Muscle of leg (tissue), 11 donors: ENCODE data around the gene POU2AF3. TPM values are rescaled to one million over a fixed set of nuclear protein-coding genes. Genes with fewer than 3 reads are reported as not detected.
A peak's percentile ranks its signal among the peaks of the same experiment; 100 is the strongest.

Source experiments
- DNase-seq: peaks from one replicate; pipeline ENCODE4 v3.0.0; 2013
- H3K27ac ChIP-seq: one replicate; pipeline ENCODE4 v1.5.1; 2013; ENCODE audit warnings: mild to moderate bottlenecking, low read length, control low read depth
- H3K27me3 ChIP-seq: one replicate; pipeline ENCODE4 v1.6.1; 2013; ENCODE audit warnings: low read length; ENCODE audit not compliant: control insufficient read depth, insufficient read depth
- H3K36me3 ChIP-seq: one replicate; pipeline ENCODE4 v1.6.1; 2013; ENCODE audit warnings: low read length; ENCODE audit not compliant: control insufficient read depth, insufficient read depth
- H3K4me1 ChIP-seq: one replicate; pipeline ENCODE4 v1.6.1; 2013; ENCODE audit warnings: low read length; ENCODE audit not compliant: control insufficient read depth, insufficient read depth
- H3K4me3 ChIP-seq: one replicate; pipeline ENCODE4 v1.5.1; 2013; ENCODE audit warnings: low read length, control low read depth
- H3K9me3 ChIP-seq: replicated peaks from 2 replicates; pipeline ENCODE4 v1.6.1; 2013; ENCODE audit warnings: low read depth, low read length; ENCODE audit not compliant: control insufficient read depth
- WGBS: methylation state at CpG from one replicate; pipeline ENCODE4 v1.1.5; 2013; ENCODE audit warnings: missing lambda C conversion rate; ENCODE audit not compliant: insufficient coverage; 5-methylcytosine and 5-hydroxymethylcytosine counted together
- polyA plus RNA-seq, 8 donors: library from polyadenylated mRNA; unstranded; fragments of 120-200 nt; gene quantifications; one replicate each; pipeline versions ENCODE4 v1.2.1 to v1.2.3, GENCODE V29; 2013; ENCODE audit warnings: inconsistent platforms in 1 of 8, low replicate concordance in 1 of 8; ENCODE audit not compliant: insufficient read length in 8 of 8, insufficient read depth in 1 of 8
- total RNA-seq: library from RNA; stranded (reverse); fragments of 120-200 nt; gene quantifications from one replicate; pipeline ENCODE4 v1.2.4, GENCODE V29; 2013

Gene POU2AF3
- total and polyA plus RNA-seq, 9 donors: 2.7 to 6.2 (median 4.6) TPM

DNA sequence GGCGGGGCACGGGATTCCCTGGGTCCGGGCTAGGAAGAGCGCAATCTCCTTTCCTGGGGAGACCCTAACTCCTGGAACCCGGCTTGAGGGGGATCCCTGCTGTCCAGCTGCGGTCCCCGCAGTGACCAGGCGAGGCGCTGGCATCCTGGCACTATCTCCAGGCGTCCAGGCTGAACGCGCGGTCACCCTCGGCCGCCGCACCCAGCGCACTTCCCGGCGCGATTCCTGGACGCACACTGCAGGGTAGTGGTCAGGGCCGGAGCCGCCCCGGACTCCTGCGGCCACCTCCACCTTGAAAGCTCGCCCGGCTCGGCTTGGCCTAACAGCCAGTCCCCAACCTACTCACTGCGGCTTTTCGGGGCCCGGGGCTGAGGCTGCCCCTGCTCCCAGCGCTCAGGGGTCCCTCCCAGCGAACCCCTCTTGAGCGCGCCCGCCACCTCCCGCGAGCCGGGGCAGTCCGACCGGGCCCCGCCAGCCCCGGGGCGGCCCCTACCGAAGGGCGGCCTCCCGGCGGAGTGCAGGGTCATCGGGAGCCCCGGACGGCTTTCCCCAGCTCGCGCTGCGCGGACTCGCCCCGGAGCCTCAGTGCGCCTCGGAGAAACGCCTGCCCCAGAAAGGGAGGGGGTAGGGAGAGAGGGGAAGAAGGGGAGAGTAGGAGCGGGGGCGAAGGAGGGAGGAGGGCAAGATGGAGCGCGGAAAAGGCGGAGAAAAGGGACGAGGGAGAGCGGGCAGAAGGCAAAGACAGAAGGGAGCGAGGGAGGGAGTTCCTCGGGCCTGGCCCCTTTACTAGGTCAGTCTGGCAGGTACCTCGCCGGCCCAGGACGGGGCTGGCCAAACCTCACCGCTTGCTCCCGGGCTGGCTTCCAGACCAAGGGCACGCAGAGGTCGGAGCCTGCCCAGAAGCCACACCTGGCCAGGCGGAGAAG, 1.0 kb downstream of the POU2AF3 start:
- H3K36me3 ChIP-seq: no peaks in the 10 kb centered on the region
- no peaks in the 10 kb centered on the region for H3K9me3 ChIP-seq
- WGBS: 2% methylated on average over 74 of the region's 77 CpGs
- H3K4me3 ChIP-seq: peak overlapping the region; percentile 72
- peaks cover 20% of the 10 kb centered on the region for H3K27me3 ChIP-seq
- peak overlapping the region; percentile 75 for H3K27ac ChIP-seq
- peaks cover 40% of the 10 kb centered on the region for H3K4me1 ChIP-seq
- peak; percentile 69 for DNase-seq

DNA sequence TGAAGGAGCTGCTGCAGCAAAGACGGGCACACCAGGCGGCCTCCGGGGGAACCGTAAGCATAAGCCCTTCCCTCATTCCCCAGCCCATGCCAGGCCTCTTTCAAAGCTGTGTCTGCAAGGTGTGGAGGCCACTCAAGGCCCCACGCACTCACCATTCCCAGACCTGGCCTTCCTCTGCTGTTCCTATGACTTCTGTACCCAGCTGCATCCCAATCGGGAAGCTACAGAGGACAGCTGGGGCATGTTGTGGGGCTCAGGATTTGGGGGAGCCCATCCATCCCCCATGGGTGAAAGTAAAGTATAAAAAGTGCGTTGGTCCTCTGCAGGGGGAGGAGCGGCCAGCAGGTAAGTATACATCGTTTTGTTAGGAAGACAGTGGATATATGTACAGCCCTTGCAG, 2.2 kb downstream of the POU2AF3 start:
- H3K27ac ChIP-seq: no peak overlapping the region
- DNase-seq: no peak
- WGBS: 100% methylated on average over 4 of the region's 9 CpGs
- H3K4me3 ChIP-seq: no peak overlapping the region
- no peaks in the 10 kb centered on the region for H3K36me3 ChIP-seq
- H3K27me3 ChIP-seq: peaks cover 20% of the 10 kb centered on the region
- H3K4me1 ChIP-seq: peaks cover 40% of the 10 kb centered on the region
- H3K9me3 ChIP-seq: no peaks in the 10 kb centered on the region

GRCh38 chr11:111301004-111301841, 2.9 kb downstream of the POU2AF3 start:
- no peaks in the 10 kb centered on the region for H3K9me3 ChIP-seq
- peaks cover 20% of the 10 kb centered on the region for H3K27me3 ChIP-seq
- H3K4me3 ChIP-seq: no peak overlapping the region
- H3K27ac ChIP-seq: no peak overlapping the region
- DNase-seq: peak; percentile 63
- H3K36me3 ChIP-seq: no peaks in the 10 kb centered on the region
- peaks cover 40% of the 10 kb centered on the region for H3K4me1 ChIP-seq
- no CpG with 5 or more reads among the region's 5 CpGs for WGBS

DNA sequence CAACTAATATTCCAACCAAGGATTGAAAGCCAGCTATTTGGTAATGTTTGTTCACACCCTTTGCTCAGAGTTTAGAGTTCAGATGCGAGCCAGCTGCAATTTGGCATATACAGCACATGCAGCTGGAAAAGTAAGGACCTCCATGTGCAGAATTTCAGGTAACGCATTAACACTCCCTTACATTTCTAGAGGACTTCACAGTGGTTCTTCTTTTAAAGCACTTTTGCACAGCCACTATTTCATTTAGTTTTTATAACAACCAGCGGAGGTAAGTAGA, 3.4 kb downstream of the POU2AF3 start:
- H3K9me3 ChIP-seq: no peaks in the 10 kb centered on the region
- H3K36me3 ChIP-seq: no peaks in the 10 kb centered on the region
- no peak for DNase-seq
- 42% methylated on average over 2 of the region's 3 CpGs for WGBS
- no peak overlapping the region for H3K27ac ChIP-seq
- peaks cover 20% of the 10 kb centered on the region for H3K27me3 ChIP-seq
- no peak overlapping the region for H3K4me3 ChIP-seq
- peaks cover 40% of the 10 kb centered on the region for H3K4me1 ChIP-seq

DNA sequence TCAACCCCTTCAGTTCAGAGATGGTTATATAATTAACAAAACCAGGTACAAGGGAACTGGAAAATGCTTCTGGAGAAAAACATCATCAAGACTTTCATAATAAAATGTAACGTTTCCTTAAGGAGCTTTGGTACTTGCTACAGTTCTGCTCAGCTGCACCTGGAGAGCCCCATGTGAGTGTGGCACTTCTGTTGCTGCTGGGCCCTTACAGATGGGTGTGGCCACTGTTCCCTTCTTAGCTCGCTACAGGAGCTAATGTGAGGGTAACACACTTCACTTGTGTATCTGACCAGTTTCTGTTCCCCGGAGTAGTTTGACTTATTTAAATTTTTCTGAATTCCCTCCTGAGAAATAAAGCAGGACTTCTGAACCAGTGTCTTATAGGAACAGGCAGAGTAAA, 4.0 kb downstream of the POU2AF3 start:
- Histone ChIP-seq H3K4me3 (no peak overlapping the region), H3K36me3 (no peaks in the 10 kb centered on the region), H3K27ac (no peak overlapping the region), H3K4me1 (peaks cover 40% of the 10 kb centered on the region), H3K27me3 (peaks cover 20% of the 10 kb centered on the region), H3K9me3 (no peaks in the 10 kb centered on the region)
- no peak for DNase-seq
- WGBS: no CpG with 5 or more reads among the region's 3 CpGs

DNA sequence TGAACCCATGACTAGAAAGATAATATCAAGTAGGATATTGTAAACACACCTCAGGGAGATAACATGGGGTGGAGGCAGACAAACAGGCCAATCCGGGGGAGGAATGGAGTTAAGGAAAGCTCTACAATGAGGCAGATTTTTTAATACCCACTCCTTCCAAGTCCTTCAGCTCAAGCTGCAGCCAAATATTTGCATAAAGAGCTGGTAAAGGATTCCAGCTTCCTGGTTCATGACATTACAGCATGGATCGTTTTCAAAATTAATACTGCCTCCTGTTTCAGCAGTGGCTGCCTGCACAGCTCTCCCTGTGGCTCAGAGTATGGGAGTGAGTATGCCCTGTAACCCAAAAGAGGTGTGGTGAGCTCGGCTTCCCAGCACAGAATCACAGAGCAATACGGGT, 5.1 kb downstream of the POU2AF3 start:
- no peak overlapping the region for H3K4me3 ChIP-seq
- no CpG with 5 or more reads among the region's 4 CpGs for WGBS
- H3K27me3 ChIP-seq: peaks cover 15% of the 10 kb centered on the region
- no peaks in the 10 kb centered on the region for H3K36me3 ChIP-seq
- peaks cover 41% of the 10 kb centered on the region for H3K4me1 ChIP-seq
- H3K9me3 ChIP-seq: no peaks in the 10 kb centered on the region
- peak; percentile 87 for DNase-seq
- H3K27ac ChIP-seq: peak overlapping the region; percentile 6

DNA sequence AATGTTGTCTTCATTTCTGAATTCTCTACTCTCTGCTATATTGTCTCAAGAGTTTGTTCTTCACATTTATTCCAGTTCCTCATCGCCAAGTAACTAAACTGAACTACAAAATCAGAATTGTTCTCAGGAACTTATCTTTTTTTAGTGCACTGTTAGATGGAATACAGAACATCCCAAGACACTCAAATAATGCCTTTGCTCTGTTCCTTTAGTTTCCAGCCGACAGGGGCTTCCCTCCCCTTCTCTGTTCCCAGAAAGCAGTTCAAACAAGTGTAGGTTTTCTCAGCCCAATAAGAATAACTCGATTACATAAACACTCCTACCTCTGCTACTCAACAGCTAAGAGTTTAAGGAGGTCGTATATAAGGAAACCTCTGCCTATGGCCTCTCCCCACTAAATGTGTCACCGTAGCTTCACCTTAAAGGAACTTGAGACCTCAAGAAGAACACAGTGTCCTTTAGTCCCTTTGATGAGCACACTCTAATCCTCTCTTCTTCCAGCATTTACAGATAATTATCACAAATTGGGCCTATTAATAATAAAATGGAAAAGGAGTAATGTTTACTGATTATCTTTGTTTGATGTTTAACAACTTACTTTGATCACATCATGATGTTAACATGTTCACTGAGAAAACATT, 6.9 kb downstream of the POU2AF3 start:
- peak; percentile 63 for DNase-seq
- H3K36me3 ChIP-seq: no peaks in the 10 kb centered on the region
- no peak overlapping the region for H3K27ac ChIP-seq
- peaks cover 33% of the 10 kb centered on the region for H3K4me1 ChIP-seq
- no peaks in the 10 kb centered on the region for H3K9me3 ChIP-seq
- no peak overlapping the region for H3K4me3 ChIP-seq
- H3K27me3 ChIP-seq: peaks cover 3% of the 10 kb centered on the region
- WGBS: 17% methylated on average over 1 of the region's 5 CpGs

- Histone ChIP-seq H3K27ac (no peak overlapping the region), H3K36me3 (no peaks in the 10 kb centered on the region), H3K4me1 (peaks cover 27% of the 10 kb centered on the region), H3K9me3 (no peaks in the 10 kb centered on the region), H3K27me3 (no peaks in the 10 kb centered on the region), H3K4me3 (no peak overlapping the region)
- no CpG with 5 or more reads among the region's 4 CpGs for WGBS
- DNase-seq: no peak
These were observed 7.5 kb downstream of the POU2AF3 start for GRCh38 chr11:111305876-111306275.

DNA sequence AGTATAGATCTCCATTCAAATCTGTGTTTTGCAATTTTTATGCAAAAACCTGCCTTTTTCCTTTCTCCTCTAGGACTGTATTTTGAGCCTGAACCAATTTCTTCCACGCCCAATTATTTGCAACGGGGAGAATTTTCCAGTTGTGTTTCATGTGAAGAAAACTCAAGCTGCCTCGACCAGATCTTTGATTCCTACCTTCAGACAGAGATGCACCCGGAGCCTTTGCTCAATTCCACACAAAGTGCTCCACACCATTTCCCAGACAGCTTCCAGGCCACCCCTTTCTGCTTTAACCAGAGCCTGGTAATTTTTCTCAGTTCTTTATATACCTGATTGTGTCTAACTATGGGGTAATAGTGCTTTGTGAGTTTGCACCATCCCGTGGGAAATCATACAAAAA, 8.0 kb downstream of the POU2AF3 start:
- H3K27me3 ChIP-seq: no peaks in the 10 kb centered on the region
- H3K4me1 ChIP-seq: peaks cover 24% of the 10 kb centered on the region
- H3K9me3 ChIP-seq: no peaks in the 10 kb centered on the region
- WGBS: 40% methylated on average over 3 of the region's 5 CpGs
- no peak for DNase-seq
- no peaks in the 10 kb centered on the region for H3K36me3 ChIP-seq
- H3K27ac ChIP-seq: no peak overlapping the region
- no peak overlapping the region for H3K4me3 ChIP-seq
